OCI-LY7 (cell line): Measurements from ENCODE around the gene PTTG1. TPM values are rescaled to one million over a fixed set of nuclear protein-coding genes. Genes with fewer than 3 reads are reported as not detected.
"Not testable (repeated sequence)": the region's sequence is repeated elsewhere in the genome, so short reads cannot be mapped to it uniquely, and the experiment has no call there.

Source experiments
- BruUV-seq: library from RNA; stranded (reverse); fragments of 400-500 nt; replicated peaks from 2 replicates; lab custom pipeline; 2021; lab: Mats Ljungman, UMichigan
- CTCF ChIA-PET: fragments of 300-600 bp; sonication (Branson Sonifier 250); formaldehyde crosslinking; loops from one replicate; lab custom pipeline; 2022; ENCODE audit warnings: antibody characterized with exemption; ENCODE audit not compliant: unreplicated experiment; lab: Charles Lee
- POLR2A ChIA-PET: fragments of 300-600 bp; sonication (Branson Sonifier 250); formaldehyde crosslinking; loops from one replicate; lab custom pipeline; 2022; ENCODE audit warnings: antibody characterized with exemption; lab: Charles Lee
- DNase-seq: peaks from one replicate; pipeline ENCODE4 v3.0.0-alpha.2; 2015; ENCODE audit warnings: low spot score
- H2AFZ ChIP-seq: fragments of 200-600 bp; sonication (generic), shearing (Covaris generic); 2 replicates; pipeline ENCODE4 v1.6.1; 2014; ENCODE audit warnings: mild to moderate bottlenecking, antibody characterized with exemption, low read length, moderate library complexity
- H3K27ac ChIP-seq: fragments of 200-600 bp; sonication (generic); 2 replicates; pipeline ENCODE4 v1.5.1; 2014; ENCODE audit warnings: mixed run types, low read depth, mild to moderate bottlenecking, moderate library complexity, low read length, inconsistent platforms; ENCODE audit not compliant: poor library complexity, severe bottlenecking
- H3K36me3 ChIP-seq: fragments of 200-600 bp; sonication (generic); 2 replicates; pipeline ENCODE4 v1.6.1; 2014; ENCODE audit warnings: mild to moderate bottlenecking, antibody characterized with exemption, low read length, moderate library complexity, mixed read lengths; ENCODE audit not compliant: insufficient read depth
- H3K4me1 ChIP-seq: fragments of 200-600 bp; sonication (generic); 2 replicates; pipeline ENCODE4 v1.5.1; 2014; ENCODE audit warnings: mild to moderate bottlenecking, low read length; ENCODE audit not compliant: insufficient read depth, poor library complexity, severe bottlenecking
- H3K4me2 ChIP-seq: fragments of 200-600 bp; sonication (generic); 2 replicates; pipeline ENCODE4 v1.6.1; 2014; ENCODE audit warnings: mild to moderate bottlenecking, low read length
- H3K4me3 ChIP-seq: fragments of 200-600 bp; sonication (generic); 2 replicates; pipeline ENCODE4 v1.5.1; 2014; ENCODE audit warnings: mild to moderate bottlenecking, low read depth, low read length; ENCODE audit not compliant: poor library complexity, severe bottlenecking
- H3K79me2 ChIP-seq: fragments of 200-600 bp; sonication (generic); 2 replicates; pipeline ENCODE4 v1.6.1; 2016; ENCODE audit warnings: low read depth, mild to moderate bottlenecking, low read length, moderate library complexity, mixed read lengths; ENCODE audit not compliant: insufficient read depth
- H3K9me2 ChIP-seq: fragments of 200-600 bp; sonication (generic); 2 replicates; pipeline ENCODE4 v1.6.1; 2016; ENCODE audit warnings: mild to moderate bottlenecking, low read length, mixed read lengths; ENCODE audit not compliant: insufficient read depth
- H3K9me3 ChIP-seq: fragments of 200-600 bp; sonication (generic); 2 replicates; pipeline ENCODE4 v1.6.1; 2014; ENCODE audit warnings: mild to moderate bottlenecking, mixed run types, low read length, mixed read lengths
- H4K20me1 ChIP-seq: fragments of 200-600 bp; sonication (generic); 2 replicates; pipeline ENCODE4 v1.6.1; 2014; ENCODE audit warnings: mild to moderate bottlenecking, antibody characterized with exemption, low read length, moderate library complexity, mixed read lengths; ENCODE audit not compliant: insufficient read depth
- CTCF ChIP-seq: fragments of 200-600 bp; sonication (generic); conservative IDR thresholded peaks from 2 replicates; pipeline ENCODE4 v1.5.1; 2014; ENCODE audit warnings: mild to moderate bottlenecking, antibody characterized with exemption, low read length, moderate library complexity, mixed read lengths
- EZH2phosphoT487 ChIP-seq: fragments of 200-600 bp; sonication (generic); IDR thresholded peaks from 2 replicates; pipeline ENCODE4 v1.6.1; 2018; ENCODE audit warnings: low read depth, borderline replicate concordance, mild to moderate bottlenecking, mixed run types, antibody characterized with exemption, low read length, moderate library complexity, mixed read lengths
- intact Hi-C: fragments of 100-400 bp; cut with micrococcal nuclease; formaldehyde crosslinking; loops from one replicate; pipeline ENCODE4 v1.10.0; 2022; ENCODE audit not compliant: unreplicated experiment
- total RNA-seq, 2 experiments: library from RNA; depleted of rRNA in 1 of 2; stranded (reverse); fragments of >200 nt in 1 of 2; shearing (Covaris generic) in 1 of 2; gene quantifications; 2 replicates each; pipeline ENCODE4 v1.2.3, GENCODE V29; 2014 to 2022

The PTTG1 gene
- total RNA-seq, 2 experiments from 2014 or later: 340 to 480 TPM

- intact Hi-C loops: loop anchor here (5.0 to 10.0 kb wide), 3 partner anchors 139 to 351 kb away; no protein-coding TSS in a partner anchor
- no peak overlapping the region for H3K4me3 ChIP-seq
- no peak overlapping the region for H3K4me2 ChIP-seq
- no peaks in the 10 kb centered on the region for H3K79me2 ChIP-seq
- CTCF ChIA-PET: no interaction called here
- DNase-seq: no peak
- no peak for TF ChIP-seq EZH2phosphoT487
- TF ChIP-seq CTCF: no peak
- BruUV-seq: no TSS peak
- no peak overlapping the region for H2AFZ ChIP-seq
- H3K9me2 ChIP-seq: no peaks in the 10 kb centered on the region
- no peaks in the 10 kb centered on the region for H4K20me1 ChIP-seq
- H3K36me3 ChIP-seq: peaks cover 7% of the 10 kb centered on the region; the same call in 1 of the 2 replicates
- no peaks in the 10 kb centered on the region for H3K9me3 ChIP-seq
- POLR2A ChIA-PET: interaction anchor here (0.7 to 1.5 kb wide), 6 partner anchors 9 to 35 kb away, joined by 3 to 7 read pairs (median 4); partner anchors contain the start of genes PTTG1 and SLU7
- no peak overlapping the region for H3K27ac ChIP-seq
- H3K4me1 ChIP-seq: peaks cover 46% of the 10 kb centered on the region
These were observed 14.4 kb downstream of the PTTG1 start for GRCh38 chr5:160436017-160436416.

GRCh38 chr5:160436661-160437060, 15.0 kb downstream of the PTTG1 start:
- H3K9me2 ChIP-seq, H3K27ac ChIP-seq, DNase-seq, BruUV-seq, H3K9me3 ChIP-seq, CTCF ChIA-PET, H2AFZ ChIP-seq, H3K4me3 ChIP-seq, H3K36me3 ChIP-seq, H3K4me2 ChIP-seq, H4K20me1 ChIP-seq, H3K79me2 ChIP-seq: not testable (repeated sequence)
- intact Hi-C loops: loop anchor here (5.0 to 10.0 kb wide), 3 partner anchors 138 to 351 kb away; no protein-coding TSS in a partner anchor
- POLR2A ChIA-PET: interaction anchor here (1.1 to 1.5 kb wide), 3 partner anchors 10 to 30 kb away, joined by 4 to 7 read pairs (median 5); partner anchors contain the start of gene PTTG1
- peaks cover 46% of the 10 kb centered on the region for H3K4me1 ChIP-seq

GRCh38 chr5:160437271-160437670, 15.6 kb downstream of the PTTG1 start:
- Histone ChIP-seq H3K9me3 (no peaks in the 10 kb centered on the region), H3K4me2 (no peak overlapping the region), H2AFZ (no peak overlapping the region), H3K79me2 (no peaks in the 10 kb centered on the region), H3K36me3 (no peaks in the 10 kb centered on the region), H3K4me1 (peaks cover 42% of the 10 kb centered on the region), H3K27ac (no peak overlapping the region), H3K4me3 (no peak overlapping the region), H3K9me2 (no peaks in the 10 kb centered on the region), H4K20me1 (no peaks in the 10 kb centered on the region)
- TF ChIP-seq CTCF (no peak), EZH2phosphoT487 (no peak)
- ChIA-PET CTCF (no interaction called here), POLR2A (interaction anchor here (1.0 to 1.9 kb wide), 2 partner anchors 16 to 18 kb away, joined by 4 to 5 read pairs; partner anchors contain the start of genes PTTG1 and SLU7)
- BruUV-seq: no TSS peak
- intact Hi-C loops: loop anchor here (5.0 to 10.0 kb wide), 3 partner anchors 138 to 350 kb away; no protein-coding TSS in a partner anchor
- DNase-seq: no peak
